Adrenal gland (tissue), 5 donors: ENCODE data around the gene INTS15.

Experiments
- POLR2A ChIP-seq, 2 donors: fragments of 450-650 bp; IDR thresholded peaks; one replicate each; pipeline ENCODE4 v1.6.1; 2017; ENCODE audit warnings: antibody characterized with exemption in 2 of 2, mild to moderate bottlenecking in 2 of 2, moderate library complexity in 1 of 2
- TF ChIP-seq, protein P1 (sequence below), 6 experiments: fragments of 450-650 bp in 4 of 6; fragments of 200-600 bp in 2 of 6; sonication (generic) in 1 of 6; IDR thresholded peaks; 1 replicate in 5 of 6; 2 replicates in 1 of 6; pipeline versions ENCODE4 v1.5.1 to v1.8.0; 2016 to 2021; ENCODE audit warnings: antibody characterized with exemption in 6 of 6, mild to moderate bottlenecking in 2 of 6, moderate library complexity in 1 of 6
- donor health status: DM: no; HTN: no; CAD: no.

DNA sequence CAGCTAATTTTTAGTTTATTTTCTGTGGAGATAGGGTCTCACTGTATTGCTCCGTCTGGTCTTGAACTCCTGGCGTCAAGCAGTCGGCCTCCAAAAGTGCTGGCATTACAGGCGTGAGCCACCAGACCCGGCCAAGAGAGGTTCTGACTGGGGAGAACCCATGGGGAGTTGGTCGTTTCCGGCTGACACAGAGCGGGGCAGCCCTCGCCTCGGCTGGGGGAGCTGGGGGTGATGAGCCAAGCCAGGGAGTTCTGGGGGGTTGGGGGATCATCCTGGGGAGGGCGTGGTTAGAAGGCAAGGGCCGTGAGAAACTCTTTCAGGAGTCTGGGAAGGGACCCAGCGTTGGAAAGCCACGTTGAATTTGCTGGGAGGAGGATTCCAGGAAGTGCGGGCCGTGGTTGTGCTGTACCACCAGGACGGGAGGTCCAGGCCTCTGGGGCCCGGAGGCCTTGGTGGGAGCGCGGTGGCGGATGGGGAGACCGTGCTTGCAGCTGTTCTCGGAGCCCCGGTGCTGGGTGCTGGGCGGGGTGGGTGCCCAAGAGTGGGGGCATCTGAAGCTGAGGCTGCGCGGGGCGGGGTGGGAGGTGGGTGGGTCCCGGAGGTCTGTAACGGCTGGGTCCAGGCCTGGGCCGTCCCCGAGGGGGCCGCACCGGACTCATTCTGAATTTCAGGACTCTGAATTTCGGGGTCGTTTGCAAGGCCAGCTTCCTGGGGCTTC lies 17.2 kb downstream of the INTS15 start:
- TF ChIP-seq, protein P1, sequence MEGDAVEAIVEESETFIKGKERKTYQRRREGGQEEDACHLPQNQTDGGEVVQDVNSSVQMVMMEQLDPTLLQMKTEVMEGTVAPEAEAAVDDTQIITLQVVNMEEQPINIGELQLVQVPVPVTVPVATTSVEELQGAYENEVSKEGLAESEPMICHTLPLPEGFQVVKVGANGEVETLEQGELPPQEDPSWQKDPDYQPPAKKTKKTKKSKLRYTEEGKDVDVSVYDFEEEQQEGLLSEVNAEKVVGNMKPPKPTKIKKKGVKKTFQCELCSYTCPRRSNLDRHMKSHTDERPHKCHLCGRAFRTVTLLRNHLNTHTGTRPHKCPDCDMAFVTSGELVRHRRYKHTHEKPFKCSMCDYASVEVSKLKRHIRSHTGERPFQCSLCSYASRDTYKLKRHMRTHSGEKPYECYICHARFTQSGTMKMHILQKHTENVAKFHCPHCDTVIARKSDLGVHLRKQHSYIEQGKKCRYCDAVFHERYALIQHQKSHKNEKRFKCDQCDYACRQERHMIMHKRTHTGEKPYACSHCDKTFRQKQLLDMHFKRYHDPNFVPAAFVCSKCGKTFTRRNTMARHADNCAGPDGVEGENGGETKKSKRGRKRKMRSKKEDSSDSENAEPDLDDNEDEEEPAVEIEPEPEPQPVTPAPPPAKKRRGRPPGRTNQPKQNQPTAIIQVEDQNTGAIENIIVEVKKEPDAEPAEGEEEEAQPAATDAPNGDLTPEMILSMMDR (IDR thresholded peaks at IDR 0.05) = no peak
- TF ChIP-seq POLR2A (IDR thresholded peaks at IDR 0.05) = no peak
